MCF 10A (cell line): ENCODE measurements around the gene C5orf47. TPM values are rescaled to one million over a fixed set of nuclear protein-coding genes. Genes with fewer than 3 reads are reported as not detected.

Source experiments
- BruUV-seq: library from RNA; stranded (reverse); fragments of 400-500 nt; replicated peaks from 2 replicates; lab custom pipeline; 2021; lab: Mats Ljungman, UMichigan
- CTCF ChIA-PET: fragments of 300-600 bp; sonication (Branson Sonifier 250); formaldehyde crosslinking; extraction: SDS; loops from one replicate; lab custom pipeline; 2021; ENCODE audit warnings: antibody characterized with exemption, inconsistent platforms; lab: Yijun Ruan, JAX
- POLR2A ChIA-PET: fragments of 300-600, 350-650 bp; sonication (Branson Sonifier 250); formaldehyde crosslinking; extraction: SDS; loops from one replicate; lab custom pipeline; 2020; ENCODE audit warnings: antibody characterized with exemption, inconsistent platforms; lab: Yijun Ruan, JAX
- DNase-seq: peaks from one replicate; pipeline ENCODE4 v3.0.0-alpha.2; 2018; ENCODE audit not compliant: unreplicated experiment
- H3K27ac Mint-ChIP-seq: one replicate; pipeline ENCODE4 v1.8.0; 2022; ENCODE audit warnings: mild to moderate bottlenecking, low read depth, mixed read lengths; ENCODE audit not compliant: unreplicated experiment
- H3K27me3 Mint-ChIP-seq: one replicate; pipeline ENCODE4 v1.8.0; 2022; ENCODE audit warnings: mixed read lengths; ENCODE audit not compliant: insufficient read depth, unreplicated experiment
- H3K36me3 Mint-ChIP-seq: one replicate; pipeline ENCODE4 v1.8.0; 2022; ENCODE audit warnings: mild to moderate bottlenecking, moderate library complexity, mixed read lengths; ENCODE audit not compliant: insufficient read depth, unreplicated experiment
- H3K4me1 Mint-ChIP-seq: one replicate; pipeline ENCODE4 v1.8.0; 2022; ENCODE audit warnings: mixed read lengths; ENCODE audit not compliant: insufficient read depth, unreplicated experiment
- H3K4me3 Mint-ChIP-seq: one replicate; pipeline ENCODE4 v1.8.0; 2022; ENCODE audit warnings: mild to moderate bottlenecking, moderate library complexity, mixed read lengths; ENCODE audit not compliant: unreplicated experiment
- H3K9me3 Mint-ChIP-seq: one replicate; pipeline ENCODE4 v1.8.0; 2022; ENCODE audit warnings: mixed read lengths; ENCODE audit not compliant: unreplicated experiment
- CTCF ChIP-seq: fragments of 200-600 bp; IDR thresholded peaks from one replicate; pipeline ENCODE4 v1.8.0; 2022; ENCODE audit warnings: antibody characterized with exemption, mild to moderate bottlenecking; ENCODE audit not compliant: unreplicated experiment
- intact Hi-C: fragments of 100-400 bp; cut with micrococcal nuclease; formaldehyde crosslinking; loops from 2 replicates; pipeline ENCODE4 v1.14.1; 2022
- total RNA-seq: library from RNA; stranded (reverse); gene quantifications from 2 replicates; pipeline ENCODE4 v1.2.3, GENCODE V29; 2022

The C5orf47 gene
- total RNA-seq, 1 experiment from 2014 or later: not detected

DNA sequence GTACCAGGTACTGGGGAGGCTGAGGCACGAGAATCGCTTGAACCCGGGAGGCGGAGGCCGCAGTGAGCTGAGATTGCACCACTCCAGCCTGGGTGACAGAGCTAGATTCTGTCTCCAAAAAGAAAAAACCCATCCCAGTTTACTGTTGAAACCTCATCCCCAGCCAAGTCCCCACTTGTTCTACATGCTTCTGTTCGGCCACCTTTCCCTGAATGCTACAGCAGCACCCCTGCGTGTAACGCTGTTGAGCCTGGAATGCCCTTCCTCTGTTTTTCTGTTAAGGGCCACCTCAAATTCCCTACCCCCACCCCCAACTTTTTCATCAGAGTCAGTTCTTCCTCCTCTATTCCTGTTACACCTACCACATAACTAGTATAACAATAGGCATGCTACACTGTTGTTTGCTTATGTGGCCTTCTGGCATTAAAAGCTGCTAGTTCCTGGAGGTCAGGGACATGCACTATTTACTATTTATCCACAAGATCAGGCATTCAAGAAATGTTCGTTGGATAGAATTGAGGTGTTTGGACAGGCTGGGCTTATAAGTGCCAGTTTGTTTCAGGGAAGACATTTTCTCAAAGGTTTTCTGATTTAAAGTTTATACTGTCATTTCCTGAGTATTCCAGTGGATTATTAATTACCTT, 47.1 kb upstream of the C5orf47 start:
- ChIA-PET CTCF (interaction anchor here (0.6 to 1.2 kb wide), 3 partner anchors 11 to 16 kb away, joined by 3 to 5 read pairs (median 3); no protein-coding TSS in a partner anchor), POLR2A (interaction anchor here (0.6 to 3.1 kb wide), 6 partner anchors 10 to 177 kb away, joined by 3 to 17 read pairs (median 6); no protein-coding TSS in a partner anchor)
- intact Hi-C loops: no loop called here
- H3K9me3 Mint-ChIP-seq: no peaks in the 10 kb centered on the region
- peaks cover 5% of the 10 kb centered on the region for H3K4me1 Mint-ChIP-seq
- H3K27me3 Mint-ChIP-seq: no peaks in the 10 kb centered on the region
- H3K4me3 Mint-ChIP-seq: no peak overlapping the region
- no peak for DNase-seq
- H3K27ac Mint-ChIP-seq: no peak overlapping the region
- H3K36me3 Mint-ChIP-seq: peaks cover 51% of the 10 kb centered on the region
- BruUV-seq: no TSS peak
- TF ChIP-seq CTCF: no peak

- H3K4me1 Mint-ChIP-seq: peaks cover 5% of the 10 kb centered on the region
- no peaks in the 10 kb centered on the region for H3K27me3 Mint-ChIP-seq
- no TSS peak for BruUV-seq
- DNase-seq: no peak
- H3K4me3 Mint-ChIP-seq: no peak overlapping the region
- ChIA-PET CTCF (no interaction called here), POLR2A (interaction anchor here (3.1 kb wide), 1 partner anchor 19 kb away, joined by 17 read pairs; no protein-coding TSS in a partner anchor)
- no peak overlapping the region for H3K27ac Mint-ChIP-seq
- intact Hi-C loops: no loop called here
- peaks cover 76% of the 10 kb centered on the region for H3K36me3 Mint-ChIP-seq
- no peaks in the 10 kb centered on the region for H3K9me3 Mint-ChIP-seq
- no peak for TF ChIP-seq CTCF
These were observed 44.5 kb upstream of the C5orf47 start for GRCh38 chr5:173944511-173944910.

- ChIA-PET POLR2A (interaction anchor here (3.1 kb wide), 1 partner anchor 18 kb away, joined by 17 read pairs; no protein-coding TSS in a partner anchor), CTCF (no interaction called here)
- intact Hi-C loops: no loop called here
- DNase-seq: no peak
- peaks cover 5% of the 10 kb centered on the region for H3K4me1 Mint-ChIP-seq
- H3K9me3 Mint-ChIP-seq: no peaks in the 10 kb centered on the region
- no peak overlapping the region for H3K4me3 Mint-ChIP-seq
- TF ChIP-seq CTCF: no peak
- H3K27me3 Mint-ChIP-seq: no peaks in the 10 kb centered on the region
- peaks cover 76% of the 10 kb centered on the region for H3K36me3 Mint-ChIP-seq
- no peak overlapping the region for H3K27ac Mint-ChIP-seq
- BruUV-seq: no TSS peak
These were observed 43.8 kb upstream of the C5orf47 start for GRCh38 chr5:173945160-173945559.

DNA sequence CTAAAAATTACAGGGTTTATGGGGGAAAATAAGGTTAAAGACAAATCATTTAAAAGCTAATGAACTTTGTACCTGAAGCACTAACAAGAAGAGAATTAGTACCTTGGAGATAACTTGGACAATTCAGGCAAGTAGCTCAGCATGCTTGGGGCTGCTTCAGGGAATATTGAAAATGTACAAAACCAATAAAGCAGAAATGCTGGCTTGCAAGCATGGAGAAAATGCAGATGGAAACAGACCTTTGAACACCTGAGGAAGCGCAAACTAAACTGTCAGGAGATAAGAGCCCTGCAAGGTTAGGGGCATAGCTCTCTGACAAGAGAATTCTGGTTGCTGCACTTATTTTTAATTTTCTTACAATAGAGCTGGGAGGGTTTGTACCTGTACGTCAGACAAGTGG, 42.6 kb upstream of the C5orf47 start:
- ChIA-PET CTCF (interaction anchor here (0.6 to 1.3 kb wide), 5 partner anchors 8 to 328 kb away, joined by 3 to 5 read pairs (median 3); no protein-coding TSS in a partner anchor), POLR2A (interaction anchor here (0.6 to 1.7 kb wide), 6 partner anchors 8 to 1026 kb away, joined by 3 to 5 read pairs (median 4); partner anchors contain the start of gene BNIP1)
- Mint-ChIP-seq H3K4me1 (peaks cover 5% of the 10 kb centered on the region), H3K27ac (no peak overlapping the region), H3K36me3 (peaks cover 81% of the 10 kb centered on the region), H3K27me3 (no peaks in the 10 kb centered on the region), H3K9me3 (no peaks in the 10 kb centered on the region), H3K4me3 (no peak overlapping the region)
- TF ChIP-seq CTCF: no peak
- BruUV-seq: no TSS peak
- intact Hi-C loops: no loop called here
- no peak for DNase-seq
